Activated CD8-positive, alpha-beta memory T cell treated with anti-CD3 and anti-CD28 coated beads for 24 hours (primary cell): ENCODE data around the gene ZNF548.
"Not testable (repeated sequence)": the region's sequence is repeated elsewhere in the genome, so short reads cannot be mapped to it uniquely, and the experiment has no call there.

Experiments
- DNase-seq: peaks from one replicate; pipeline ENCODE4 v3.0.0-alpha.2; 2020

ZNF548 gene

GRCh38 chr19:57389730-57390598 is at the start of gene ZNF548:
Gene ZNF548, plus strand, starts transcription at chr19:57389854. Its CDS starts 246 bp downstream, at chr19:57390100.
- peak; percentile 98 for DNase-seq

GRCh38 chr19:57342582-57342981 is 47.1 kb upstream of the ZNF548 start:
- no peak for DNase-seq

- no peak for DNase-seq
These were observed 41.5 kb upstream of the ZNF548 start for GRCh38 chr19:57348136-57348535.

- peak; percentile 88 for DNase-seq
These were observed 38.5 kb upstream of the ZNF548 start, which contains the start of gene ZNF304 for GRCh38 chr19:57350877-57351805. Gene ZNF304, plus strand, starts transcription at chr19:57351271. Its CDS starts 394 bp downstream, at chr19:57351665.

GRCh38 chr19:57351867-57352266 is 37.8 kb upstream of the ZNF548 start:
- DNase-seq = no peak

- no peak for DNase-seq
These were observed 33.7 kb upstream of the ZNF548 start for GRCh38 chr19:57355916-57356315.

- no peak for DNase-seq
These were observed 32.2 kb upstream of the ZNF548 start for GRCh38 chr19:57357406-57357805.

- no peak for DNase-seq
These were observed 30.4 kb upstream of the ZNF548 start for GRCh38 chr19:57359300-57359699.

GRCh38 chr19:57362419-57362818 is 27.2 kb upstream of the ZNF548 start:
- DNase-seq = no peak

GRCh38 chr19:57362997-57363687 is 26.5 kb upstream of the ZNF548 start, which contains the start of the genes TRAPPC2B and ZNF547:
Gene TRAPPC2B, plus strand, starts transcription at chr19:57363551. Its CDS starts 1,283 bp downstream, at chr19:57364834.
Gene ZNF547, plus strand, starts transcription at chr19:57363551. Its CDS starts 5,005 bp downstream, at chr19:57368556.
- peak; percentile 98 for DNase-seq

GRCh38 chr19:57363688-57364181 is 25.9 kb upstream of the ZNF548 start:
- DNase-seq = no peak

GRCh38 chr19:57366776-57367175 is 22.9 kb upstream of the ZNF548 start:
- no peak for DNase-seq

- no peak for DNase-seq
These were observed 15.5 kb upstream of the ZNF548 start for GRCh38 chr19:57374179-57374578.

- not testable (repeated sequence) for DNase-seq
These were observed 15.0 kb upstream of the ZNF548 start for GRCh38 chr19:57374647-57375046.

- DNase-seq = no peak
These were observed 13.5 kb upstream of the ZNF548 start for GRCh38 chr19:57376151-57376550.

- no peak for DNase-seq
These were observed 12.0 kb upstream of the ZNF548 start for GRCh38 chr19:57377498-57378146.

GRCh38 chr19:57380923-57381322 is 8.7 kb upstream of the ZNF548 start:
- DNase-seq = no peak

GRCh38 chr19:57382806-57383488 is 6.7 kb upstream of the ZNF548 start:
- no peak for DNase-seq

- no peak for DNase-seq
These were observed 392 bp upstream of the ZNF548 start for GRCh38 chr19:57389194-57389729.

GRCh38 chr19:57395710-57396109 is 6.1 kb downstream of the ZNF548 start:
- DNase-seq = no peak

- no peak for DNase-seq
These were observed 9.2 kb downstream of the ZNF548 start for GRCh38 chr19:57398868-57399267.
